GM12878 (cell line): ENCODE results near the gene KIF26A. TPM values are rescaled to one million over a fixed set of nuclear protein-coding genes. Genes with fewer than 3 reads are reported as not detected.

Source experiments
- BRCA1 ChIP-seq: IDR thresholded peaks from 2 replicates; pipeline ENCODE4 v1.6.1; 2011; ENCODE audit warnings: low read depth, low read length, improper control_type of control experiment
- CHD2 ChIP-seq: IDR thresholded peaks from 2 replicates; pipeline ENCODE4 v1.6.1; 2011; ENCODE audit warnings: low read depth, low read length, improper control_type of control experiment, borderline replicate concordance
- CHD4 ChIP-seq: fragments of 200-600 bp; sonication (generic); IDR thresholded peaks from 2 replicates; pipeline ENCODE4 v1.6.1; 2016; ENCODE audit warnings: mild to moderate bottlenecking
- CREB1 ChIP-seq: IDR thresholded peaks from 2 replicates; pipeline ENCODE4 v1.6.1; 2012; ENCODE audit warnings: low read depth, mild to moderate bottlenecking, inconsistent platforms
- EED ChIP-seq: sonication (generic); IDR thresholded peaks from 2 replicates; pipeline ENCODE4 v1.6.1; 2016; ENCODE audit warnings: antibody characterized with exemption, low read depth
- EZH2 ChIP-seq: IDR thresholded peaks from 2 replicates; pipeline ENCODE4 v1.6.1; 2012; ENCODE audit warnings: low read depth, mild to moderate bottlenecking, control low read depth, inconsistent platforms, low read length, borderline replicate concordance; ENCODE audit not compliant: control insufficient read depth
- IRF5 ChIP-seq: fragments of 450-650 bp; IDR thresholded peaks from 2 replicates; pipeline ENCODE4 v1.6.1; 2017; ENCODE audit warnings: borderline replicate concordance
- JUNB ChIP-seq: IDR thresholded peaks from 2 replicates; pipeline ENCODE4 v1.6.1; 2016; ENCODE audit warnings: antibody characterized with exemption, mild to moderate bottlenecking
- JUND ChIP-seq: IDR thresholded peaks from 2 replicates; pipeline ENCODE4 v1.6.1; 2012; ENCODE audit warnings: low read depth, mild to moderate bottlenecking, low read length, improper control_type of control experiment, moderate library complexity
- NBN ChIP-seq: fragments of 450-650 bp; IDR thresholded peaks from 2 replicates; pipeline ENCODE4 v1.6.1; 2016
- NR2F1 ChIP-seq: fragments of 450-650 bp; conservative IDR thresholded peaks from 2 replicates; pipeline ENCODE4 v1.6.1; 2017; ENCODE audit warnings: mild to moderate bottlenecking
- POLR2A ChIP-seq: IDR thresholded peaks from 2 replicates; pipeline ENCODE4 v1.6.1; 2011; ENCODE audit warnings: low read depth, mild to moderate bottlenecking, low read length
- RAD21 ChIP-seq: IDR thresholded peaks from 2 replicates; pipeline ENCODE4 v1.6.1; 2011; ENCODE audit warnings: mild to moderate bottlenecking, low read depth, low read length, moderate library complexity; ENCODE audit not compliant: insufficient read depth
- RBBP5 ChIP-seq: fragments of 200-600 bp; sonication (generic); conservative IDR thresholded peaks from 2 replicates; pipeline ENCODE4 v1.6.1; 2016
- RUNX3 ChIP-seq: IDR thresholded peaks from 2 replicates; pipeline ENCODE4 v1.6.1; 2012; ENCODE audit warnings: low read length, inconsistent platforms
- SPI1 ChIP-seq: IDR thresholded peaks from 2 replicates; pipeline ENCODE4 v1.6.1; 2011; ENCODE audit warnings: low read depth, mild to moderate bottlenecking, low read length, moderate library complexity, borderline replicate concordance; ENCODE audit not compliant: insufficient read depth
- SREBF1 ChIP-seq: IDR thresholded peaks from 2 replicates; pipeline ENCODE4 v1.6.1; 2012; ENCODE audit warnings: mild to moderate bottlenecking, low read length
- TAF1 ChIP-seq: IDR thresholded peaks from 2 replicates; pipeline ENCODE4 v1.6.1; 2011; ENCODE audit warnings: mild to moderate bottlenecking, low read depth, low read length, borderline replicate concordance
- TARDBP ChIP-seq: IDR thresholded peaks from 2 replicates; pipeline ENCODE4 v1.6.1; 2016; ENCODE audit warnings: borderline replicate concordance
- TCF7 ChIP-seq: IDR thresholded peaks from 2 replicates; pipeline ENCODE4 v1.6.1; 2014; ENCODE audit warnings: antibody characterized with exemption, borderline replicate concordance
- ZNF24 ChIP-seq: fragments of 450-650 bp; IDR thresholded peaks from 2 replicates; pipeline ENCODE4 v1.6.1; 2017; ENCODE audit warnings: antibody characterized with exemption, mild to moderate bottlenecking
- polyA plus RNA-seq, 11 experiments: library from polyadenylated mRNA; depleted of rRNA in 4 of 11; unstranded in 6 of 11; stranded (reverse) in 5 of 11; fragments of >200 nt; fragmentation: Nextera tagmentation in 4 of 11; fragmentation: Illumina TruSeq in 1 of 11; extraction: Ambion mirVana in 4 of 11; extraction: Trizol in 1 of 11; gene quantifications; 1 replicate in 1 of 11; 2 replicates in 10 of 11; pipeline versions ENCODE4 v1.2.1 to v1.2.3, GENCODE V29; 2011 to 2016; ENCODE audit warnings: inconsistent platforms in 2 of 11, missing spikeins in 2 of 11, low read depth in 1 of 11
- total RNA-seq, 4 experiments: library from RNA; depleted of rRNA in 3 of 4; stranded (reverse); fragments of >200 nt in 3 of 4; fragmentation: Illumina TruSeq in 1 of 4; extraction: Trizol in 1 of 4; gene quantifications; 2 replicates each; pipeline versions ENCODE4 v1.2.1 to v1.2.3, GENCODE V29; 2013 to 2021
- TF ChIP-seq, protein P1 (sequence below), 3 experiments: IDR thresholded peaks in 2 of 3; conservative IDR thresholded peaks in 1 of 3; 2 replicates each; pipeline ENCODE4 v1.5.1; 2011; ENCODE audit warnings: low read depth in 3 of 3, low read length in 3 of 3, mild to moderate bottlenecking in 3 of 3, control low read depth in 2 of 3, moderate library complexity in 2 of 3, inconsistent platforms in 1 of 3, mixed read lengths in 1 of 3; ENCODE audit not compliant: control insufficient read depth in 2 of 3, insufficient read depth in 1 of 3; ENCODE audit errors: extremely low read depth in 1 of 3
- TF ChIP-seq, protein P2 (sequence below): fragments of 450-650 bp; IDR thresholded peaks from 2 replicates; pipeline ENCODE4 v1.6.1; 2017; ENCODE audit warnings: mild to moderate bottlenecking, low read depth, inconsistent platforms; ENCODE audit not compliant: poor library complexity, severe bottlenecking
- TF ChIP-seq, protein P3 (sequence below): fragments of 150-350 bp; IDR thresholded peaks from 2 replicates; pipeline ENCODE4 v1.6.1; 2016; ENCODE audit warnings: low read depth, low read length

KIF26A gene
- total and polyA plus RNA-seq, 10 of the 15 experiments (the other 5 are each of a cell fraction or from before 2014, with no cell fraction given) = 0.05 TPM; not detected in 9

DNA sequence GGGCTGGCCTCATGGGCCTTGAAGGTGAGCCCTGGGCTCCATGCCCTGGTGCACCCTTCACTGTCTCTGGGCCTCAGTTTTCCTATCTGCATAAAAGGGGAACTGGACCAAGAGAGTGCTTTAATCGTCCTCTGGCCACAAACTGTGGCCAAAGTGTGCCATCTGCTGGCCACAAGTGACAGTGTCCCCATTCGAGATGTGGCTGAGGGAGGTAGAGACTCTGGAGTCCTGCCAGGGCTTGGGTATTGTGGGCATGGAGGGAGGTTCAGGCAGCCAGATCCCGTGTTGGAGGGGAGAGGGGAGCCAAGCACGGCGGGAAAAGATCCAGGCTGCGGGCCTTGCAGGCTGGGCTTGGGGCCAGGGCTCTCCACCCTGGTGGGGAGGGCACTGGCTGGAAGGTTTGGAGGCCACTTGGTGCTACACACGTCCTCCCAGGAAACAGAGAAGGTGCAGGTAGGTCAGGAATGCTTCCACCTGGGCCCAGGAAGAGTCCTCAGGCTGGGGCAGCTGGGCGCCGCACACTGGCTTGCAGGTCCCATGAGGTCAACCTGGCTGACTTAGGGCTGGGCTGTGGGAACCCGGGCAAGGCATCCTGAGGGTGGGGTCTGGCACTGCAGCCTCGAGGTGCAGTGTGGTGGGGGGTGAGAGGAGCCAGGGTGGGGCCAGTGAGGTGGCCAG is 7.3 kb upstream of the KIF26A start (continued):
- TF ChIP-seq IRF5 (no peak), RUNX3 (no peak), SPI1 (peak; percentile 71; the same call in 1 of the 2 replicates), TCF7 (no peak), CHD4 (no peak), SREBF1 (no peak), NR2F1 (no peak), POLR2A (no peak), ZNF24 (no peak), JUND (no peak), CREB1 (no peak), TAF1 (no peak), RAD21 (peak; percentile 49), NBN (no peak), EED (no peak), RBBP5 (no peak), TARDBP (no peak), CHD2 (no peak), JUNB (no peak), BRCA1 (no peak), EZH2 (no peak)
- TF ChIP-seq, protein P1, sequence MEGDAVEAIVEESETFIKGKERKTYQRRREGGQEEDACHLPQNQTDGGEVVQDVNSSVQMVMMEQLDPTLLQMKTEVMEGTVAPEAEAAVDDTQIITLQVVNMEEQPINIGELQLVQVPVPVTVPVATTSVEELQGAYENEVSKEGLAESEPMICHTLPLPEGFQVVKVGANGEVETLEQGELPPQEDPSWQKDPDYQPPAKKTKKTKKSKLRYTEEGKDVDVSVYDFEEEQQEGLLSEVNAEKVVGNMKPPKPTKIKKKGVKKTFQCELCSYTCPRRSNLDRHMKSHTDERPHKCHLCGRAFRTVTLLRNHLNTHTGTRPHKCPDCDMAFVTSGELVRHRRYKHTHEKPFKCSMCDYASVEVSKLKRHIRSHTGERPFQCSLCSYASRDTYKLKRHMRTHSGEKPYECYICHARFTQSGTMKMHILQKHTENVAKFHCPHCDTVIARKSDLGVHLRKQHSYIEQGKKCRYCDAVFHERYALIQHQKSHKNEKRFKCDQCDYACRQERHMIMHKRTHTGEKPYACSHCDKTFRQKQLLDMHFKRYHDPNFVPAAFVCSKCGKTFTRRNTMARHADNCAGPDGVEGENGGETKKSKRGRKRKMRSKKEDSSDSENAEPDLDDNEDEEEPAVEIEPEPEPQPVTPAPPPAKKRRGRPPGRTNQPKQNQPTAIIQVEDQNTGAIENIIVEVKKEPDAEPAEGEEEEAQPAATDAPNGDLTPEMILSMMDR (IDR thresholded peaks at IDR 0.05 in 2 of 3, conservative IDR thresholded peaks at IDR 0.05 in 1 of 3; ENCODE audit: control insufficient read depth in 2 of 3, extremely low read depth in 1 of 3, insufficient read depth in 1 of 3, low read depth in 3 of 3, low read length in 3 of 3) = peak; percentile 43 to 55 (median 51); a peak in 5 of 6 replicates
- TF ChIP-seq, protein P2, sequence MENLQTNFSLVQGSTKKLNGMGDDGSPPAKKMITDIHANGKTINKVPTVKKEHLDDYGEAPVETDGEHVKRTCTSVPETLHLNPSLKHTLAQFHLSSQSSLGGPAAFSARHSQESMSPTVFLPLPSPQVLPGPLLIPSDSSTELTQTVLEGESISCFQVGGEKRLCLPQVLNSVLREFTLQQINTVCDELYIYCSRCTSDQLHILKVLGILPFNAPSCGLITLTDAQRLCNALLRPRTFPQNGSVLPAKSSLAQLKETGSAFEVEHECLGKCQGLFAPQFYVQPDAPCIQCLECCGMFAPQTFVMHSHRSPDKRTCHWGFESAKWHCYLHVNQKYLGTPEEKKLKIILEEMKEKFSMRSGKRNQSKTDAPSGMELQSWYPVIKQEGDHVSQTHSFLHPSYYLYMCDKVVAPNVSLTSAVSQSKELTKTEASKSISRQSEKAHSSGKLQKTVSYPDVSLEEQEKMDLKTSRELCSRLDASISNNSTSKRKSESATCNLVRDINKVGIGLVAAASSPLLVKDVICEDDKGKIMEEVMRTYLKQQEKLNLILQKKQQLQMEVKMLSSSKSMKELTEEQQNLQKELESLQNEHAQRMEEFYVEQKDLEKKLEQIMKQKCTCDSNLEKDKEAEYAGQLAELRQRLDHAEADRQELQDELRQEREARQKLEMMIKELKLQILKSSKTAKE = no peak
- TF ChIP-seq, protein P3, sequence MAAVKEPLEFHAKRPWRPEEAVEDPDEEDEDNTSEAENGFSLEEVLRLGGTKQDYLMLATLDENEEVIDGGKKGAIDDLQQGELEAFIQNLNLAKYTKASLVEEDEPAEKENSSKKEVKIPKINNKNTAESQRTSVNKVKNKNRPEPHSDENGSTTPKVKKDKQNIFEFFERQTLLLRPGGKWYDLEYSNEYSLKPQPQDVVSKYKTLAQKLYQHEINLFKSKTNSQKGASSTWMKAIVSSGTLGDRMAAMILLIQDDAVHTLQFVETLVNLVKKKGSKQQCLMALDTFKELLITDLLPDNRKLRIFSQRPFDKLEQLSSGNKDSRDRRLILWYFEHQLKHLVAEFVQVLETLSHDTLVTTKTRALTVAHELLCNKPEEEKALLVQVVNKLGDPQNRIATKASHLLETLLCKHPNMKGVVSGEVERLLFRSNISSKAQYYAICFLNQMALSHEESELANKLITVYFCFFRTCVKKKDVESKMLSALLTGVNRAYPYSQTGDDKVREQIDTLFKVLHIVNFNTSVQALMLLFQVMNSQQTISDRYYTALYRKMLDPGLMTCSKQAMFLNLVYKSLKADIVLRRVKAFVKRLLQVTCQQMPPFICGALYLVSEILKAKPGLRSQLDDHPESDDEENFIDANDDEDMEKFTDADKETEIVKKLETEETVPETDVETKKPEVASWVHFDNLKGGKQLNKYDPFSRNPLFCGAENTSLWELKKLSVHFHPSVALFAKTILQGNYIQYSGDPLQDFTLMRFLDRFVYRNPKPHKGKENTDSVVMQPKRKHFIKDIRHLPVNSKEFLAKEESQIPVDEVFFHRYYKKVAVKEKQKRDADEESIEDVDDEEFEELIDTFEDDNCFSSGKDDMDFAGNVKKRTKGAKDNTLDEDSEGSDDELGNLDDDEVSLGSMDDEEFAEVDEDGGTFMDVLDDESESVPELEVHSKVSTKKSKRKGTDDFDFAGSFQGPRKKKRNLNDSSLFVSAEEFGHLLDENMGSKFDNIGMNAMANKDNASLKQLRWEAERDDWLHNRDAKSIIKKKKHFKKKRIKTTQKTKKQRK = no peak
